Measurements from ENCODE around the gene PUDP.

DNA sequence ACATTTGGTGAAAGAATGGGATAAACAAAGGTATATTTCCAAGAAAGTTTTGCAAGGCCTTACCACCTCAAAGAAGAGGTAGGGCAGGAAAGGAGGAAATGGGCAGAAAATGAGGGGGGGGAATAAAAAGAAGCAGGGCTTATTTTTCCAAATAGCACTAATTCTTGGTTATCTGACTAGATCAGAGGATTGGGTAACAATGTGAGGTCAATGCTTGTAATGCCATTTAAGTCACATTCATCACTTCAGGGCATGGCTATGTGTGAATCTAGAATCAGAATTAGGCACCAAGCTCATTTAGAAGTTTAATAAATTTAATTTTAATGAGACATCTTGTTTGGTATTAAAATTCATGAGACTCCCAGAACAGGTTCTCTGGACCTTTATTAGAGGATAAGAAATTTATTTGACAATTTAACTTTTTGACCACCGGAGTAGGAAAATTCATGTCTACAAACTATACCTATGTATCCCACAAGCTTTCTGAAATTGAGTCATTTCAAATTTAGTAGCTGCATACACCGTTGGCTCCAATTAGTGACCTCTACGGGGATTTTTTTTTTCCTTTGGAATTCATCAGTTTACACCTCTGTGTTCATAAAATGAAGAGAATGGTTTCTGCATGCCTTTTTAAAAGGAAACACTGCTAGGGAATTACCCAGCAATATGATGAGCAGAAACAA, 1.8 kb downstream of the PUDP start:
- TF ChIP-seq, protein P1, sequence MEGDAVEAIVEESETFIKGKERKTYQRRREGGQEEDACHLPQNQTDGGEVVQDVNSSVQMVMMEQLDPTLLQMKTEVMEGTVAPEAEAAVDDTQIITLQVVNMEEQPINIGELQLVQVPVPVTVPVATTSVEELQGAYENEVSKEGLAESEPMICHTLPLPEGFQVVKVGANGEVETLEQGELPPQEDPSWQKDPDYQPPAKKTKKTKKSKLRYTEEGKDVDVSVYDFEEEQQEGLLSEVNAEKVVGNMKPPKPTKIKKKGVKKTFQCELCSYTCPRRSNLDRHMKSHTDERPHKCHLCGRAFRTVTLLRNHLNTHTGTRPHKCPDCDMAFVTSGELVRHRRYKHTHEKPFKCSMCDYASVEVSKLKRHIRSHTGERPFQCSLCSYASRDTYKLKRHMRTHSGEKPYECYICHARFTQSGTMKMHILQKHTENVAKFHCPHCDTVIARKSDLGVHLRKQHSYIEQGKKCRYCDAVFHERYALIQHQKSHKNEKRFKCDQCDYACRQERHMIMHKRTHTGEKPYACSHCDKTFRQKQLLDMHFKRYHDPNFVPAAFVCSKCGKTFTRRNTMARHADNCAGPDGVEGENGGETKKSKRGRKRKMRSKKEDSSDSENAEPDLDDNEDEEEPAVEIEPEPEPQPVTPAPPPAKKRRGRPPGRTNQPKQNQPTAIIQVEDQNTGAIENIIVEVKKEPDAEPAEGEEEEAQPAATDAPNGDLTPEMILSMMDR (IDR thresholded peaks at IDR 0.05; ENCODE audit: low read length): no peak
- no peak for TF ChIP-seq EZH2 (IDR thresholded peaks at IDR 0.05; ENCODE audit: borderline replicate concordance, low read length)

All from OCI-LY1 (cell line).